Measurements from ENCODE around the gene TAF11L6.
"Not testable (repeated sequence)": the region's sequence is repeated elsewhere in the genome, so short reads cannot be mapped to it uniquely, and the experiment has no call there.

- not testable (repeated sequence) for TF ChIP-seq POLR2AphosphoS5 (IDR thresholded peaks at IDR 0.05; ENCODE audit: borderline replicate concordance, low read depth, low read length); EZH2 (IDR thresholded peaks at IDR 0.05)
Measured at GRCh38 chr5:17528369-17528768, at the start of gene TAF11L6.

Data from SK-N-MC (cell line).